IMR-90 (cell line): ENCODE measurements around the gene NOL6. TPM values are rescaled to one million over a fixed set of nuclear protein-coding genes. Genes with fewer than 3 reads are reported as not detected.

Experiments used
- ATAC-seq: fragments of 200-7000 bp; cut with Tn5 transposase; 2 replicates; pipeline ENCODE4 v1.9.1; 2020; ENCODE audit warnings: low read depth, mild to moderate bottlenecking, moderate library complexity
- BruUV-seq: library from RNA; stranded (reverse); fragments of 400-500 nt; replicated peaks from 2 replicates; lab custom pipeline; 2021; lab: Mats Ljungman, UMichigan
- CTCF ChIA-PET: fragments of 300-600 bp; formaldehyde crosslinking; extraction: SDS; loops from one replicate; lab custom pipeline; 2021; ENCODE audit warnings: antibody characterized with exemption; lab: Yijun Ruan, JAX
- POLR2A ChIA-PET: fragments of 300-600 bp; sonication (Branson Sonifier 250); formaldehyde crosslinking; loops from one replicate; lab custom pipeline; 2022; ENCODE audit warnings: antibody characterized with exemption; ENCODE audit not compliant: unreplicated experiment; lab: Charles Lee
- DNase-seq: peaks from one replicate; pipeline ENCODE4 v3.0.0; 2013
- H2AFZ ChIP-seq: replicated peaks from 2 replicates; pipeline ENCODE3; 2013; ENCODE audit warnings: low read length, mild to moderate bottlenecking; ENCODE audit not compliant: poor library complexity
- H2AK5ac ChIP-seq: 2 replicates; pipeline ENCODE4 v1.6.1; 2013; ENCODE audit warnings: low read depth, low read length, inconsistent platforms
- H2AK9ac ChIP-seq: replicated peaks from 2 replicates; pipeline ENCODE3; 2013; ENCODE audit warnings: mild to moderate bottlenecking, low read depth, low read length, moderate library complexity; ENCODE audit not compliant: poor library complexity
- H2BK120ac ChIP-seq: 2 replicates; pipeline ENCODE4 v1.6.1; 2013; ENCODE audit warnings: low read depth, low read length, inconsistent platforms
- H2BK15ac ChIP-seq: 3 replicates; pipeline ENCODE4 v1.6.1; 2013; ENCODE audit warnings: low read depth, low read length, inconsistent platforms
- H2BK20ac ChIP-seq: 2 replicates; pipeline ENCODE4 v1.6.1; 2013; ENCODE audit warnings: low read depth, mild to moderate bottlenecking, inconsistent platforms, low read length, moderate library complexity
- H2BK5ac ChIP-seq: 2 replicates; pipeline ENCODE4 v1.6.1; 2013; ENCODE audit warnings: mild to moderate bottlenecking, low read depth, low read length, inconsistent platforms; ENCODE audit not compliant: poor library complexity, severe bottlenecking
- H3K14ac ChIP-seq: replicated peaks from 2 replicates; pipeline ENCODE4 v1.6.1; 2013; ENCODE audit warnings: low read depth, low read length, inconsistent platforms
- H3K18ac ChIP-seq: 2 replicates; pipeline ENCODE4 v1.6.1; 2013; ENCODE audit warnings: low read depth, low read length, control low read depth
- H3K23ac ChIP-seq: 2 replicates; pipeline ENCODE4 v1.6.1; 2013; ENCODE audit warnings: low read depth, low read length, inconsistent platforms
- H3K27ac ChIP-seq: 2 replicates; pipeline ENCODE4 v1.5.1; 2013; ENCODE audit warnings: mild to moderate bottlenecking, control low read depth, low read length; ENCODE audit not compliant: insufficient read depth
- H3K27me3 ChIP-seq: 2 replicates; pipeline ENCODE4 v1.6.1; 2013; ENCODE audit warnings: low read length; ENCODE audit not compliant: control insufficient read depth, insufficient read depth
- H3K36me3 ChIP-seq: 2 replicates; pipeline ENCODE4 v1.6.1; 2013; ENCODE audit warnings: low read length, mixed read lengths; ENCODE audit not compliant: control insufficient read depth, insufficient read depth
- H3K4ac ChIP-seq: 2 replicates; pipeline ENCODE4 v1.6.1; 2013; ENCODE audit warnings: low read depth, low read length, inconsistent platforms
- H3K4me1 ChIP-seq: 2 replicates; pipeline ENCODE4 v1.6.1; 2013; ENCODE audit warnings: low read length, mixed read lengths; ENCODE audit not compliant: control insufficient read depth, insufficient read depth
- H3K4me2 ChIP-seq: 2 replicates; pipeline ENCODE4 v1.6.1; 2013; ENCODE audit warnings: low read depth, mild to moderate bottlenecking, control low read depth, low read length, moderate library complexity
- H3K4me3 ChIP-seq: 2 replicates; pipeline ENCODE4 v1.5.1; 2013; ENCODE audit warnings: low read depth, mild to moderate bottlenecking, control low read depth, low read length, moderate library complexity; ENCODE audit not compliant: insufficient read depth
- H3K56ac ChIP-seq: 2 replicates; pipeline ENCODE4 v1.6.1; 2013; ENCODE audit warnings: low read length, inconsistent platforms; ENCODE audit not compliant: insufficient read depth; ENCODE audit errors: extremely low read depth
- H3K79me1 ChIP-seq, 2 experiments: 2 replicates each; pipeline ENCODE4 v1.6.1; 2013; ENCODE audit warnings: low read length in 2 of 2, inconsistent platforms in 1 of 2, low read depth in 1 of 2
- H3K9ac ChIP-seq: 2 replicates; pipeline ENCODE4 v1.6.1; 2013; ENCODE audit warnings: low read depth, low read length, control low read depth
- H3K9me1 ChIP-seq: 2 replicates; pipeline ENCODE4 v1.6.1; 2013; ENCODE audit warnings: low read length, inconsistent platforms; ENCODE audit not compliant: insufficient read depth
- H3K9me3 ChIP-seq: 2 replicates; pipeline ENCODE4 v1.6.1; 2013; ENCODE audit warnings: low read length; ENCODE audit not compliant: control insufficient read depth, insufficient read depth
- H4K20me1 ChIP-seq: 2 replicates; pipeline ENCODE4 v1.6.1; 2013; ENCODE audit warnings: low read length, inconsistent platforms; ENCODE audit not compliant: insufficient read depth
- H4K5ac ChIP-seq: 2 replicates; pipeline ENCODE4 v1.6.1; 2013; ENCODE audit warnings: mild to moderate bottlenecking, low read depth, low read length, control low read depth
- H4K8ac ChIP-seq, 2 experiments: 2 replicates each; pipeline ENCODE4 v1.6.1; 2013; ENCODE audit warnings: low read depth in 2 of 2, low read length in 2 of 2, control low read depth in 1 of 2, inconsistent platforms in 1 of 2
- H4K91ac ChIP-seq: 2 replicates; pipeline ENCODE4 v1.6.1; 2013; ENCODE audit warnings: low read depth, low read length, inconsistent platforms; ENCODE audit not compliant: insufficient read depth
- BHLHE40 ChIP-seq: fragments of 150-350 bp; IDR thresholded peaks from 2 replicates; pipeline ENCODE4 v1.6.1; 2016; ENCODE audit warnings: mild to moderate bottlenecking, low read depth, low read length
- CEBPB ChIP-seq: IDR thresholded peaks from 2 replicates; pipeline ENCODE4 v1.6.1; 2012; ENCODE audit warnings: low read depth, low read length, improper control_type of control experiment
- CHD1 ChIP-seq: IDR thresholded peaks from 2 replicates; pipeline ENCODE4 v1.6.1; 2012; ENCODE audit warnings: low read depth, low read length, improper control_type of control experiment
- ELK1 ChIP-seq: fragments of 150-350 bp; IDR thresholded peaks from 2 replicates; pipeline ENCODE4 v1.6.1; 2016; ENCODE audit warnings: low read depth, mild to moderate bottlenecking, low read length, moderate library complexity, borderline replicate concordance
- FOS ChIP-seq: fragments of 150-350 bp; IDR thresholded peaks from 2 replicates; pipeline ENCODE4 v1.6.1; 2016; ENCODE audit warnings: low read depth, low read length
- MAFK ChIP-seq: IDR thresholded peaks from 2 replicates; pipeline ENCODE4 v1.6.1; 2012; ENCODE audit warnings: low read depth, low read length, improper control_type of control experiment
- MAZ ChIP-seq: IDR thresholded peaks from 2 replicates; pipeline ENCODE4 v1.6.1; 2012; ENCODE audit warnings: low read depth, mild to moderate bottlenecking, low read length, improper control_type of control experiment, moderate library complexity, borderline replicate concordance
- MXI1 ChIP-seq: IDR thresholded peaks from 2 replicates; pipeline ENCODE4 v1.6.1; 2012; ENCODE audit warnings: low read depth, mild to moderate bottlenecking, low read length, moderate library complexity, borderline replicate concordance
- NFE2L2 ChIP-seq: fragments of 150-350 bp; IDR thresholded peaks from 2 replicates; pipeline ENCODE4 v1.6.1; 2016; ENCODE audit warnings: low read depth, mild to moderate bottlenecking, low read length
- POLR2A ChIP-seq: IDR thresholded peaks from 2 replicates; pipeline ENCODE4 v1.6.1; 2012; ENCODE audit warnings: mild to moderate bottlenecking, low read depth, low read length
- RAD21 ChIP-seq: IDR thresholded peaks from 2 replicates; pipeline ENCODE4 v1.6.1; 2012; ENCODE audit warnings: low read length, improper control_type of control experiment
- RCOR1 ChIP-seq: IDR thresholded peaks from 2 replicates; pipeline ENCODE4 v1.6.1; 2012; ENCODE audit warnings: mild to moderate bottlenecking, low read length, improper control_type of control experiment; ENCODE audit not compliant: insufficient replicate concordance
- RFX5 ChIP-seq: IDR thresholded peaks from 2 replicates; pipeline ENCODE4 v1.8.0; 2012; ENCODE audit warnings: low read depth, mild to moderate bottlenecking, low read length, moderate library complexity
- SMC3 ChIP-seq: fragments of 150-350 bp; IDR thresholded peaks from 2 replicates; pipeline ENCODE4 v1.6.1; 2016; ENCODE audit warnings: low read depth, mild to moderate bottlenecking, antibody characterized with exemption, low read length, moderate library complexity
- USF2 ChIP-seq: fragments of 150-350 bp; IDR thresholded peaks from 2 replicates; pipeline ENCODE4 v1.6.1; 2017; ENCODE audit warnings: mild to moderate bottlenecking, antibody characterized with exemption, low read length, low read depth
- WGBS, 2 experiments: methylation state at CpG; one replicate each; pipeline versions ENCODE4 v1.1.5 to v1.1.7; 2013; ENCODE audit warnings: missing lambda C conversion rate in 2 of 2; ENCODE audit not compliant: insufficient read length in 1 of 2; ENCODE audit errors: extremely low coverage in 2 of 2; 5-methylcytosine and 5-hydroxymethylcytosine counted together
- dilution Hi-C: fragments of 300-500 bp; cut with HindIII; formaldehyde crosslinking; loops from one replicate; pipeline ENCODE4 v1.14.3; 2018; ENCODE audit warnings: low sequenced_read_pairs; ENCODE audit not compliant: unreplicated experiment
- in situ Hi-C: fragments of 300-500 bp; cut with MboI; formaldehyde crosslinking; loops from 3 replicates; pipeline ENCODE4 v1.14.3; 2019; ENCODE audit warnings: low sequenced_read_pairs, inconsistent platforms, mixed read lengths
- intact Hi-C: fragments of 100-400 bp; cut with micrococcal nuclease; formaldehyde crosslinking; loops from 2 replicates; pipeline ENCODE4 v1.10.0; 2022
- polyA plus RNA-seq, 3 experiments: library from polyadenylated mRNA; depleted of rRNA; stranded (reverse); fragments of >200 nt; gene quantifications; 2 replicates each; pipeline ENCODE4 v1.2.3, GENCODE V29; 2012; ENCODE audit warnings: low replicate concordance in 1 of 3
- total RNA-seq: library from RNA; depleted of rRNA; stranded (reverse); fragments of >200 nt; gene quantifications from 2 replicates; pipeline ENCODE4 v1.2.3, GENCODE V29; 2012
- TF ChIP-seq, protein P1 (sequence below): conservative IDR thresholded peaks from 2 replicates; pipeline ENCODE4 v1.5.1; 2012; ENCODE audit warnings: mild to moderate bottlenecking, low read depth, low read length, improper control_type of control experiment

The NOL6 gene
- total and polyA plus RNA-seq, 2 of the 4 experiments (the other 2 are of a cell fraction) = 47.3 to 71.7 TPM

- H2AK9ac ChIP-seq = no peak overlapping the region
- H3K4me2 ChIP-seq = no peak overlapping the region
- H4K20me1 ChIP-seq = peaks cover 16% of the 10 kb centered on the region
- no peak overlapping the region for H2BK120ac ChIP-seq
- WGBS, 2 experiments = no CpG with 5 or more reads among the region's 7 CpGs
- dilution Hi-C loops (loop anchor here (25.0 kb wide), 1 partner anchor 180 kb away; the partner anchor contains the start of gene NFX1), intact Hi-C loops (loop anchor here (2.0 kb wide), 1 partner anchor 65 kb away; the partner anchor contains the start of gene AQP7), in situ Hi-C loops (loop anchor here (5.0 kb wide), 2 partner anchors 95 to 175 kb away; partner anchors contain the start of gene NFX1)
- H4K91ac ChIP-seq = no peak overlapping the region
- POLR2A ChIA-PET = no interaction called here
- H3K36me3 ChIP-seq = peaks cover 88% of the 10 kb centered on the region
- DNase-seq (no peak), ATAC-seq (no peak)
- H4K8ac ChIP-seq = no peak overlapping the region
- CTCF ChIA-PET = interaction anchor here (1.3 to 1.5 kb wide), 2 partner anchors 51 to 181 kb away, joined by 3 read pairs; no protein-coding TSS in a partner anchor
- H3K56ac ChIP-seq = no peak overlapping the region
- no peak overlapping the region for H2AK5ac ChIP-seq
- no peak overlapping the region for H2AFZ ChIP-seq
- H2BK15ac ChIP-seq = no peak overlapping the region
- H3K4me1 ChIP-seq = peaks cover 3% of the 10 kb centered on the region; the same call in 1 of the 2 replicates
- no peak overlapping the region for H3K9ac ChIP-seq
- no peak overlapping the region for H3K23ac ChIP-seq
- H3K9me3 ChIP-seq = no peaks in the 10 kb centered on the region
- no peaks in the 10 kb centered on the region for H3K27me3 ChIP-seq
- no peak overlapping the region for H3K14ac ChIP-seq
- no TSS peak for BruUV-seq
- H3K4ac ChIP-seq = no peak overlapping the region
- H3K27ac ChIP-seq = no peak overlapping the region
- no peak overlapping the region for H3K4me3 ChIP-seq
- H2BK5ac ChIP-seq = no peak overlapping the region
- H3K9me1 ChIP-seq = peaks cover 8% of the 10 kb centered on the region; the same call in 1 of the 2 replicates
- no peak overlapping the region for H3K18ac ChIP-seq
- peaks cover 6 to 32% of the 10 kb centered on the region in 2 experiments; a peak in 3 of 4 replicates for H3K79me1 ChIP-seq
- H2BK20ac ChIP-seq = no peak overlapping the region
- H4K5ac ChIP-seq = no peak overlapping the region
- TF ChIP-seq, protein P1, sequence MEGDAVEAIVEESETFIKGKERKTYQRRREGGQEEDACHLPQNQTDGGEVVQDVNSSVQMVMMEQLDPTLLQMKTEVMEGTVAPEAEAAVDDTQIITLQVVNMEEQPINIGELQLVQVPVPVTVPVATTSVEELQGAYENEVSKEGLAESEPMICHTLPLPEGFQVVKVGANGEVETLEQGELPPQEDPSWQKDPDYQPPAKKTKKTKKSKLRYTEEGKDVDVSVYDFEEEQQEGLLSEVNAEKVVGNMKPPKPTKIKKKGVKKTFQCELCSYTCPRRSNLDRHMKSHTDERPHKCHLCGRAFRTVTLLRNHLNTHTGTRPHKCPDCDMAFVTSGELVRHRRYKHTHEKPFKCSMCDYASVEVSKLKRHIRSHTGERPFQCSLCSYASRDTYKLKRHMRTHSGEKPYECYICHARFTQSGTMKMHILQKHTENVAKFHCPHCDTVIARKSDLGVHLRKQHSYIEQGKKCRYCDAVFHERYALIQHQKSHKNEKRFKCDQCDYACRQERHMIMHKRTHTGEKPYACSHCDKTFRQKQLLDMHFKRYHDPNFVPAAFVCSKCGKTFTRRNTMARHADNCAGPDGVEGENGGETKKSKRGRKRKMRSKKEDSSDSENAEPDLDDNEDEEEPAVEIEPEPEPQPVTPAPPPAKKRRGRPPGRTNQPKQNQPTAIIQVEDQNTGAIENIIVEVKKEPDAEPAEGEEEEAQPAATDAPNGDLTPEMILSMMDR = no peak
- TF ChIP-seq FOS = no peak
- TF ChIP-seq RFX5 = no peak
- TF ChIP-seq RAD21 = no peak
- no peak for TF ChIP-seq ELK1
- TF ChIP-seq RCOR1 = no peak
- TF ChIP-seq POLR2A = no peak
- TF ChIP-seq MAZ = no peak
- no peak for TF ChIP-seq SMC3
- TF ChIP-seq NFE2L2 = no peak
- TF ChIP-seq MAFK = no peak
- no peak for TF ChIP-seq CHD1
- TF ChIP-seq MXI1 = no peak
- no peak for TF ChIP-seq CEBPB
- no peak for TF ChIP-seq BHLHE40
- no peak for TF ChIP-seq USF2
Observed at GRCh38 chr9:33467526-33467925, 6.2 kb downstream of the NOL6 start.
